WI38 (cell line): ENCODE results near the gene TPD52L1.

ENCODE experiments used
- H3K4me3 ChIP-seq: 2 replicates; pipeline ENCODE4 v1.5.1; 2011; ENCODE audit warnings: low read depth, mild to moderate bottlenecking, control low read depth, low read length
- TF ChIP-seq, protein P1 (sequence below): IDR thresholded peaks from 2 replicates; pipeline ENCODE4 v1.5.1; 2012; ENCODE audit warnings: low read depth, mild to moderate bottlenecking, control low read depth, low read length

The TPD52L1 gene

DNA sequence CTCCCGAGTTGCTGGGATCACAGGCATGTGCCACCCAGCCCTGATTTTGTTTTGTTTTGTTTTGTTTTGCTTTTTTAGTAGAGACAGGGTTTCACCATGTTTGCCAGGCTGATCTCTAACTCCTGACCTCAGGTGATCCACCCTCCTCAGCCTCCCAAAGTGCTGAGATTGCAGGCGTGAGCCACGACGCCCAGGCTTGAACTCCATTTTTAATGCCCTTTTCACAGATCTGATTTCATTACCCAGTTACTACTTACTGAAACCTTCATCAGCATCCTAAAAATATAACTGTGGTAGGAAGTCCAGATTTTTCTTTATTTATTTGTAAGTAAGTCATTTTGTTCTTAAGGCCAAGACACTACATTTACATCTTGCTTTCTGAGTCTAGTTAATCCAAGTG, 84.2 kb downstream of the TPD52L1 start:
- no peak overlapping the region for H3K4me3 ChIP-seq
- TF ChIP-seq, protein P1, sequence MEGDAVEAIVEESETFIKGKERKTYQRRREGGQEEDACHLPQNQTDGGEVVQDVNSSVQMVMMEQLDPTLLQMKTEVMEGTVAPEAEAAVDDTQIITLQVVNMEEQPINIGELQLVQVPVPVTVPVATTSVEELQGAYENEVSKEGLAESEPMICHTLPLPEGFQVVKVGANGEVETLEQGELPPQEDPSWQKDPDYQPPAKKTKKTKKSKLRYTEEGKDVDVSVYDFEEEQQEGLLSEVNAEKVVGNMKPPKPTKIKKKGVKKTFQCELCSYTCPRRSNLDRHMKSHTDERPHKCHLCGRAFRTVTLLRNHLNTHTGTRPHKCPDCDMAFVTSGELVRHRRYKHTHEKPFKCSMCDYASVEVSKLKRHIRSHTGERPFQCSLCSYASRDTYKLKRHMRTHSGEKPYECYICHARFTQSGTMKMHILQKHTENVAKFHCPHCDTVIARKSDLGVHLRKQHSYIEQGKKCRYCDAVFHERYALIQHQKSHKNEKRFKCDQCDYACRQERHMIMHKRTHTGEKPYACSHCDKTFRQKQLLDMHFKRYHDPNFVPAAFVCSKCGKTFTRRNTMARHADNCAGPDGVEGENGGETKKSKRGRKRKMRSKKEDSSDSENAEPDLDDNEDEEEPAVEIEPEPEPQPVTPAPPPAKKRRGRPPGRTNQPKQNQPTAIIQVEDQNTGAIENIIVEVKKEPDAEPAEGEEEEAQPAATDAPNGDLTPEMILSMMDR: no peak

DNA sequence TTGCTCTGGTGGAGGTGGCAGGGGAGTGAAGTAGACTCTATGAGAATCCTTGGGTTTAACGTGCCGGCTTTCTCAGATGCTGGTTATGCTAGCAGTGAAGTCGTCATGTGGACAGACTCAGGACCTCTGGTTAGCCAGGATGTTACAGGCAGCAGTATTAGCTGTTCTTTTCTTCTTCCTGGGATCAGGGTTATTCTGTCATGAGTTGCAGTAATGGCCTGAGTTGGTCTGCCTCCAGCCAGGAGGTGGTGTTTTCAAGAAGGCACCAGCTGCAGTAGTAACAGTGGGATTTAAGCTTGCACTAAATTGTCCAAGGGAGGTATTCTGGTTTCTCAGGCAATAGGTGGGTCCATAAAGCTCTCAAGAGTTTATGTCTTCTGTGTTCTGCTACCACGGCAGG, 91.5 kb downstream of the TPD52L1 start:
- TF ChIP-seq, protein P1: no peak
- H3K4me3 ChIP-seq: no peak overlapping the region

DNA sequence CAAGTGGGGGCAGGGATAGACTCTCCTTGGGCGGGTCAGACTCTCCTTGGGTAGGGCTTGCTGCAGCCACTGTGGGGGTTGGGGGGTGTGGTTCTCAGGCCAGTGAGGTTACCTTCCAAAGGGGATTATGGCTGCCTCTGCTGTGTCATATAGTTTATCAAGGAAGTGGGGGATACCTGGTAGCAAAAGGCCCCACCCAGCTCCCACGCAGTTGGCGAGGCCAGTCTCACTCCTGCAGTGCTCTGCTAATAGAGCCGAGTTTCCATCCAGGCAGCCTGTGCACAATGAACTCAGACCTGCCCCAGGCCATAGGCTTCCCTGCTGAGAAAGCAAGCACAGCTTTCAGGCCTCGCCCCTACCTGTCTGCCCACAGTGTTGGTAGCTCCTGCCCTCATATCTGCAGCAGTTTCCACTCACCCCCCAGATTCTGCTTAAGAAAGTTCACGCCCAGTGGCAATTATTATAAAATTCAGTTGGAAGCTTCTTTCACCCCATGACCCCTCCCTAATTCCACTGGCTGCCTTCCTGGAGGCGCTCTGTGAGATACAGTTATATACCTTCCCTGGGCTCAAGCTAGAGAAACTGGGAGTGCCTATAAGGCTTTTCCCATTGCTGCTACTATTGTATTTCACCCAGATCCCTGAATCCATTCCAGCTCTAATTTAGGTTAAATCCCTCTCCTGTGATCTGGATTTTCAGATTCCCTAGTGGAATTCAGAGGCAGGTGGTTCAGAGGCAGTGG, 92.1 kb downstream of the TPD52L1 start:
- TF ChIP-seq, protein P1: no peak
- H3K4me3 ChIP-seq: no peak overlapping the region

DNA sequence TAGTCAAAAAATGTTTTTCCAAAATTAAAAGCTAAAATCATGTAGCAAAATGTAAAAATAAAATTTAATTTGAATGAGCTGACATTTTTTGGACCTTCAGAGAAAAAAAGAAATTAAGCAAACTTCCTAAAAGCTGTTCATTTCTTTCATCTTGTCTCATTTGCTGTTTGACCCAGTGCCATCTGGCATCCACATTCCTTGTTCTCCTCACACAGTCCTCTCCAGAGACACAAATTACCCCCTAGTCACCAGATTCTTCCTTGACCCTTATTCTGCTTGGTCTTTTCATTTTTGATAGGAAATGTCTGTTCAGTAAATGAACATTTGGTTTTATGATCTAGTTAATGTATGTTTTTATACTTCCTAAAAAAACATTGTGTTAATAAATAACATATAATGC, 93.0 kb downstream of the TPD52L1 start:
- no peak overlapping the region for H3K4me3 ChIP-seq
- TF ChIP-seq, protein P1: no peak

DNA sequence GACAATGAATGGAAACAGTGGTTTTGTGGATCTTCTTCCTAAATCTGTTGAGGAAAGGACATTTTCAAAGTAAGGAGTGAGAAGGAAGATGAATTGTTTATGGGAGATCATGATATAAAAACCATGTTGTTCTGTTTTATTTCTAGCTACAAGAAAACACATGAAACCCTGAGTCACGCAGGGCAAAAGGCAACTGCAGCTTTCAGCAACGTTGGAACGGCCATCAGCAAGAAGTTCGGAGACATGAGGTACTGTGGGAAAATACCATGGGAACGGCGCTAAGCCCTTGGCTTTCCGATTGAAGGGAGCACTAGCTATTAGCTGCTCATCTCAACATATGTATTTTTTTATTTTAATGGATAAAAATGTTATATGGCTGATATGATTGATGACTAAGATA, 94.6 kb downstream of the TPD52L1 start:
- TF ChIP-seq, protein P1: no peak

DNA sequence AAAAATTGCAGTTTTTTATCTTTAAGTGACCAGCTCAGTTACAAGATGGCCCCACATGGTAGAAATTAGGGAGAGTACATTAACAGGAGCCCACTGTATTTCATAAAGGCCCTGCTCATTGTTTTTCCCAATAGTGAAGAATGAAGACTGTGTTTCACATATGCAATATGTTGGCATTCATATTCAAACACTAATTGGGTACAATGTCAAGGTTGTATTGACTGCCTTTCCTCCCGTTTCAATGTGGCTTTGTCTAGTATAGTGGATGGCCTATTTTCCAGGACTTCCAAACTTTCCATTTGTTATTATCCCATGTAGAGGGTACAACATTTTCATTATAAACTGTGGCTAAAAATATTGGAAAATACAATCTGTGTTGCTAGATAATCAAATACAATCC, 96.9 kb downstream of the TPD52L1 start:
- TF ChIP-seq, protein P1: no peak
- H3K4me3 ChIP-seq: no peak overlapping the region

More for the DNA sequence above, 94.6 kb downstream of the TPD52L1 start:
- no peak overlapping the region for H3K4me3 ChIP-seq

DNA sequence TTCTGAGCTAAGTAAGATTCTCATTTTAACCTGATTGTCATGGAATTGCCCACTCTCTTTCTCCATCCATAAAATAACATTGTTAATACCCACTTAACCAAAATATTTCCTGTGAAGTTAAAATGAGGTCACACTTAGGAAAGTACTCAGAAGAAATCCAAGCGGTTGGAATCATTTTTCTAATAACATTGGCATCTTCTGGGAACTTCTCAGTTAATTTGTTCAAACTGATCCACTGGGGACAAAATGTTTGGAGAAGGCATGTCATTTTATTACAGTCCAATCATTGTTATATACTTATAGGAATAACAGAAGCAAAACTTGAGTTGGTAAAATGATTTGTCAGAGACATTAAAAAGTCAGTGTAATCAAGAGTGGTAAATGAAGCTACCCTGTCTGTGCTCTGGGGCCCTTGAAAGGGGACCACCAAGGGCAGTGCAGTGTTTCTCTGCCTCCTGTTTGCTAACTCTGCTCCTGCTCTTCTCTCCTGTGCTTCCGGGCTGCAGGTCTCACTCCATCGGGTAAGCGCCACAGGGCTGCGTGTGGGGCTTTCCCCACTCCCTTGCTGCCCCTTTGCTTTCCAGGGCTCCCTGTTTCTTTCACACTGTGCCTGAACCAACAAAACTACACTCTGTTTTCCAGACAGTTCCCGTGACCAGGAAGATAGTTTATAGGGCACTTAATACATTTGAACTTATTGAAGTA, 98.1 kb downstream of the TPD52L1 start:
- TF ChIP-seq, protein P1: no peak
- H3K4me3 ChIP-seq: no peak overlapping the region
